Measurements from ENCODE around the gene SLC25A21. TPM values are rescaled to one million over a fixed set of nuclear protein-coding genes. Genes with fewer than 3 reads are reported as not detected.
"Not testable (repeated sequence)": the region's sequence is repeated elsewhere in the genome, so short reads cannot be mapped to it uniquely, and the experiment has no call there.

The SLC25A21 gene
- total and polyA plus RNA-seq, 7 donors: 0.13 to 1.5 (median 1.1) TPM; not detected in 2

GRCh38 chr14:36713960-36714703 lies 458.3 kb downstream of the SLC25A21 start:
- Histone ChIP-seq H3K27me3 (no peaks in the 10 kb centered on the region), H3K27ac (no peak overlapping the region), H3K4me1 (no peaks in the 10 kb centered on the region), H3K9me3 (no peaks in the 10 kb centered on the region), H3K36me3 (no peaks in the 10 kb centered on the region), H3K4me3 (no peak overlapping the region)
- DNase-seq: no peak
- intact Hi-C loops (cut with DNase I): no loop called here
- 29 to 60% methylated on average over 4 of the region's 4 CpGs for WGBS, 2 donors
- TF ChIP-seq CTCF (IDR thresholded peaks at IDR 0.05): no peak
- TF ChIP-seq EP300 (IDR thresholded peaks at IDR 0.05): no peak
- no peak for TF ChIP-seq POLR2AphosphoS5 (IDR thresholded peaks at IDR 0.05)
- TF ChIP-seq POLR2A (IDR thresholded peaks at IDR 0.05): no peak

- no peaks in the 10 kb centered on the region for H3K36me3 ChIP-seq
- TF ChIP-seq POLR2A (IDR thresholded peaks at IDR 0.05) (no peak), POLR2AphosphoS5 (IDR thresholded peaks at IDR 0.05) (no peak), EP300 (IDR thresholded peaks at IDR 0.05) (no peak), CTCF (IDR thresholded peaks at IDR 0.05) (no peak)
- H3K4me1 ChIP-seq: no peaks in the 10 kb centered on the region
- H3K27me3 ChIP-seq: no peaks in the 10 kb centered on the region
- H3K4me3 ChIP-seq: no peak overlapping the region
- no peak for DNase-seq
- intact Hi-C loops (cut with DNase I): no loop called here
- H3K9me3 ChIP-seq: no peaks in the 10 kb centered on the region
- no peak overlapping the region for H3K27ac ChIP-seq
Measured at GRCh38 chr14:36707570-36707969, 464.8 kb downstream of the SLC25A21 start.

GRCh38 chr14:36702474-36702873 lies 469.9 kb downstream of the SLC25A21 start:
- H3K36me3 ChIP-seq: no peaks in the 10 kb centered on the region
- intact Hi-C loops (cut with DNase I): no loop called here
- TF ChIP-seq POLR2AphosphoS5 (IDR thresholded peaks at IDR 0.05) (no peak), EP300 (IDR thresholded peaks at IDR 0.05) (no peak), CTCF (IDR thresholded peaks at IDR 0.05) (no peak), POLR2A (IDR thresholded peaks at IDR 0.05) (no peak)
- H3K27me3 ChIP-seq: no peaks in the 10 kb centered on the region
- no peak overlapping the region for H3K27ac ChIP-seq
- H3K4me1 ChIP-seq: no peaks in the 10 kb centered on the region
- no peak overlapping the region for H3K4me3 ChIP-seq
- H3K9me3 ChIP-seq: no peaks in the 10 kb centered on the region
- no peak for DNase-seq
- WGBS, 2 donors: 45 to 54% methylated on average over 2 of the region's 2 CpGs

- no peaks in the 10 kb centered on the region for H3K4me1 ChIP-seq
- intact Hi-C loops (cut with DNase I): no loop called here
- no peak overlapping the region for H3K4me3 ChIP-seq
- no peaks in the 10 kb centered on the region for H3K36me3 ChIP-seq
- 62 to 63% methylated on average over 1 of the region's 1 CpG for WGBS, 2 donors
- TF ChIP-seq POLR2AphosphoS5 (IDR thresholded peaks at IDR 0.05) (no peak), POLR2A (IDR thresholded peaks at IDR 0.05) (no peak), EP300 (IDR thresholded peaks at IDR 0.05) (no peak), CTCF (IDR thresholded peaks at IDR 0.05) (no peak)
- no peaks in the 10 kb centered on the region for H3K27me3 ChIP-seq
- DNase-seq: no peak
- H3K27ac ChIP-seq: no peak overlapping the region
- no peaks in the 10 kb centered on the region for H3K9me3 ChIP-seq
Measured at GRCh38 chr14:36701132-36701531, 471.3 kb downstream of the SLC25A21 start.

- DNase-seq: no peak
- WGBS, 2 donors: 98 to 99% methylated on average over 1 of the region's 1 CpG
- H3K4me1 ChIP-seq: no peaks in the 10 kb centered on the region
- no peaks in the 10 kb centered on the region for H3K36me3 ChIP-seq
- intact Hi-C loops (cut with DNase I): no loop called here
- no peaks in the 10 kb centered on the region for H3K9me3 ChIP-seq
- H3K4me3 ChIP-seq: no peak overlapping the region
- H3K27me3 ChIP-seq: no peaks in the 10 kb centered on the region
- no peak for TF ChIP-seq CTCF (IDR thresholded peaks at IDR 0.05)
- no peak for TF ChIP-seq EP300 (IDR thresholded peaks at IDR 0.05)
- no peak for TF ChIP-seq POLR2A (IDR thresholded peaks at IDR 0.05)
- no peak for TF ChIP-seq POLR2AphosphoS5 (IDR thresholded peaks at IDR 0.05)
- no peak overlapping the region for H3K27ac ChIP-seq
Measured at GRCh38 chr14:36700651-36701050, 471.8 kb downstream of the SLC25A21 start.

- H3K36me3 ChIP-seq; H3K27ac ChIP-seq; H3K9me3 ChIP-seq; intact Hi-C loops (cut with DNase I); DNase-seq; H3K4me1 ChIP-seq; H3K4me3 ChIP-seq; H3K27me3 ChIP-seq: not testable (repeated sequence)
- WGBS, 2 donors: 65 to 74% methylated on average over 7 of the region's 7 CpGs
Measured at GRCh38 chr14:36699420-36699819, 473.0 kb downstream of the SLC25A21 start.
